Skin of body (tissue), 2 donors: Measurements from ENCODE around the gene DQX1. TPM values are rescaled to one million over a fixed set of nuclear protein-coding genes. Genes with fewer than 3 reads are reported as not detected.
"Not testable (repeated sequence)": the region's sequence is repeated elsewhere in the genome, so short reads cannot be mapped to it uniquely, and the experiment has no call there.

Source experiments
- DNase-seq: peaks from one replicate; lab custom pipeline; 2025; lab: John Stamatoyannopoulos, UW
- total RNA-seq: library from RNA; depleted of rRNA; stranded (reverse); fragments of >200 nt; gene quantifications from one replicate; pipeline ENCODE4 v1.2.3, GENCODE V29; 2014

The DQX1 gene
- total RNA-seq, 1 donor from 2014 or later = 0.59 TPM

DNA sequence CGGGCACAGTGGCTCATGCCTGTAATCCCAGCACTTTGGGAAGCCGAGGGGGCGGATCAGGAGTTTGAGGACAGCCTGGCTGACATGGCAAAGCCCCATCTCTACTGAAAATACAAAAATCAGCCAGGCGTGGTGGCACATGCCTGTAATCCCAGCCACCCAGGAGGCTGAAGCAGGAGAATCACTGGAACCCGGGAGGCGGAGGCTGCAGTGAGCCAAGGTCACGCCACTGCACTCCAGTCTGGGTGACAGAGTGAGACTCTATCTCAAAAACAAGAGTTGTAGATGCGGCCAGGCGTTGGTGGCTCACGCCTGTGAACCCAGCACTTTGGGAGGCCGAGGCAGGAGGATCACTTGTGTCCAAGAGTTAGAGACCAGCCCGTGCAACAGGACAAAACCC lies 55.3 kb downstream of the DQX1 start:
- not testable (repeated sequence) for DNase-seq

Other genes with a start within 250 kb of the DQX1 start
- gene SLC4A5, start 182.8 kb downstream of the DQX1 start, total RNA-seq = 2.1 TPM
- 59.2 TPM for gene DCTN1, start 145.9 kb downstream of the DQX1 start, total RNA-seq
- 0.30 TPM for gene C2orf81, start 104.6 kb downstream of the DQX1 start, total RNA-seq
- gene WDR54, start 104.5 kb downstream of the DQX1 start, total RNA-seq = 5.7 TPM
- 25.7 TPM for gene RTKN, start 84.3 kb downstream of the DQX1 start, total RNA-seq
- gene INO80B, start 71.1 kb downstream of the DQX1 start, total RNA-seq = 6.8 TPM
- 20.1 TPM for gene WBP1, start 67.8 kb downstream of the DQX1 start, total RNA-seq
- gene MOGS, start 60.8 kb downstream of the DQX1 start, total RNA-seq = 28.7 TPM
- gene MRPL53, start 53.6 kb downstream of the DQX1 start, total RNA-seq = 17.8 TPM
- 17.5 TPM for gene CCDC142, start 43.2 kb downstream of the DQX1 start, total RNA-seq
- gene TTC31, start 43.1 kb downstream of the DQX1 start, total RNA-seq = 10.5 TPM
- gene LBX2, start 26.6 kb downstream of the DQX1 start, total RNA-seq = 0.20 TPM
- 8.1 TPM for gene PCGF1, start 18.5 kb downstream of the DQX1 start, total RNA-seq
- gene TLX2, start 11.8 kb downstream of the DQX1 start, total RNA-seq = not detected
- 55.4 TPM for gene AUP1, start 3.5 kb upstream of the DQX1 start, total RNA-seq
- gene HTRA2, start 3.7 kb upstream of the DQX1 start, total RNA-seq = 18.1 TPM
- 3.7 TPM for gene LOXL3, start 27.7 kb upstream of the DQX1 start, total RNA-seq
- gene DOK1, start 28.5 kb upstream of the DQX1 start, total RNA-seq = 6.2 TPM
- 0.99 TPM for gene M1AP, start 122.1 kb upstream of the DQX1 start, total RNA-seq
- gene SEMA4F, start 128.0 kb upstream of the DQX1 start, total RNA-seq = 3.2 TPM